GM19438 (cell line): ENCODE measurements around the gene PPP1R14C.
"Not testable (repeated sequence)": the region's sequence is repeated elsewhere in the genome, so short reads cannot be mapped to it uniquely, and the experiment has no call there.

Experiments used
- ATAC-seq: cut with Tn5 transposase; IDR thresholded peaks from one replicate; pipeline ENCODE4 v1.9.1; 2021; ENCODE audit warnings: low read depth; ENCODE audit not compliant: unreplicated experiment

The PPP1R14C gene

DNA sequence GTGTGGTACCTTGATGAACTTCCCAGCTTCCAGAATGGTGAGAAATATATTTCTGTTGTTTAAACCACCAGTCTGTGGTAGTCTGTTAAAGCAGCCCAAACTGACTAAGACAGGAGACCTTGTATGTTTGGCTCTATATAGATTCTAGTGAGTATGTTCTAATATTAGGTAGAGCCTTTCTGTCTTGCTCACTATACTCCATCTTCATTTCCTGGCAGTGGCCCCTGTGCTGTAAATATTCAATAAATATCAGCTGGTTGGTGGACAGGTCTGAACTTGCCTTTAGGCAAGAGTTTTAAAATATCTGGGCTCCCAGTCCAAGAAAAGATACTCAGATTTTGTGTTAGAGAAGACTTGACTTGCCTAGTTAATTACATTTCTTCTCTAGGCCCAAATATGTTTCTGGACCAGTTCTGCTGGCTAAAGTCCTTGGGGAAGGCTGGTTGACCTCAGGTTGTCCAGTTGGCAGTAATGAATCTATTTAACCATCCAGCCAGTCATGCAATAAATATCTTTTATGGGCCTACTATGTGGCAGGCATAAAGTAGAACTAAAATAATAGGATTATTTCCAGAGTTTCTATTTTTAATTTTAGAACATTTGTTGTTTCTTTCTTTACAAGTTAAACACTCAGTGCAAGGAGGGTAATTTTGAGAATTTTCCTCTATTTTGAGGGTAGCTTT lies 22.3 kb downstream of the PPP1R14C start:
- no peak for ATAC-seq

GRCh38 chr6:150167479-150167873 lies 24.6 kb downstream of the PPP1R14C start:
- no peak for ATAC-seq

- ATAC-seq = no peak
Measured at GRCh38 chr6:150169181-150169580, 26.3 kb downstream of the PPP1R14C start.

DNA sequence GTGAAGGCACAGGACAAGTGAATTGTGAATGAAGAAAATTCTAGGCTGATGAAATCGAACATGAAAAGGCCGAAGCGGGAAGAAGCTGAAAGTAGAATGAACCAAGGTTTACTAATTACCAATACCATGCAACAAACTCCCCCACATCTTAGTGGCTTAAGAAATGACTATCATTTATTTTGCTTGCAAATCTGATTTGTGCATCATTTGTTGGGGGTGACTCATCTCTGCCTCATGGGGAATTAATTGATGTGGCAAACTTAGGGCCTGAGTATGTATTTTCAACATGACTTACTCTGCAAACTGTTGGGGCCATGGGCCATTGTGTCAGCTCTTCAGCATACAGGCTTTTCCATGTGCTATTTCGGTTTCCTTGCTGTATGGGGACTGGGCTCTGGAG lies 26.8 kb downstream of the PPP1R14C start:
- ATAC-seq = no peak

DNA sequence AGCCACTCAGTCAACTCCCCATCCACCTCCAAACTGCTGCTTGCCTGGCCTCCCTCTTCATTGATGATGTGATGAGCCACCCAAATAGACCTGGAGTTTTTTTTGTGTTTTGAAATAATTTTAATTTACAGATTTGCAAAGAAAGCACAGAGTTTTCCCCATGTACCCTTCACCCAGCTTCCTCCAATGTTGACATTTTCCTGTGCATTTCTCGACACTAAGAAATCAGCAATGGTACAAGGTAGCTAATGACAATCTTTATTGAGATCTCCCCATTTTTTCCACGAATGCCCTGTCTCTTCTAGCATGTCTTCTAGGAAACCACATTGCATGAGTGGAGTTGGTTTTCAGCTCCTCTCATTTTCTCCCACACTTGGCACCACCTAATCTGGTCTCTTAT lies 30.1 kb downstream of the PPP1R14C start:
- ATAC-seq = no peak

GRCh38 chr6:150175586-150176151 lies 32.8 kb downstream of the PPP1R14C start:
- no peak for ATAC-seq

DNA sequence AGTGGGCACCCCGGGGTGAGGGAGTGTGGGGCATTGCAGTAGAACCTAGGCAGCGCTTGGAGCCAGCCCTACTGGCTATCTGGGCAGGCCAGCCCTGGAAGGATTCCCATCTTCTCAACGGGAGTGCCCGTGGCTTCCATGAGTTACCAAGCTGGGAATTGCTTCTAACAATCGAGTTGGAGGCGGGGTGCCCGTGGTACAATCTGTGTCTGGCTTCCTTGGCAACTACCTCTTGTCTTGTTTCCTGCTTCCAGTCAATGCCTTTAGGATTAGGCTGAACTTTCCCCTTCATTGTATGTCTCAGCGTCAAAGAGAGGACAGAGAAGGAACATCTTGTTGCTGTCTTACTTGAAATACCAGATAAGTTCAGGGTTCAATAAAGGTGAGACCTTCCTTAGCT lies 33.3 kb downstream of the PPP1R14C start:
- ATAC-seq = no peak

GRCh38 chr6:150176659-150177058 lies 33.8 kb downstream of the PPP1R14C start:
- no peak for ATAC-seq

GRCh38 chr6:150177259-150177951 lies 34.6 kb downstream of the PPP1R14C start:
- ATAC-seq = no peak

DNA sequence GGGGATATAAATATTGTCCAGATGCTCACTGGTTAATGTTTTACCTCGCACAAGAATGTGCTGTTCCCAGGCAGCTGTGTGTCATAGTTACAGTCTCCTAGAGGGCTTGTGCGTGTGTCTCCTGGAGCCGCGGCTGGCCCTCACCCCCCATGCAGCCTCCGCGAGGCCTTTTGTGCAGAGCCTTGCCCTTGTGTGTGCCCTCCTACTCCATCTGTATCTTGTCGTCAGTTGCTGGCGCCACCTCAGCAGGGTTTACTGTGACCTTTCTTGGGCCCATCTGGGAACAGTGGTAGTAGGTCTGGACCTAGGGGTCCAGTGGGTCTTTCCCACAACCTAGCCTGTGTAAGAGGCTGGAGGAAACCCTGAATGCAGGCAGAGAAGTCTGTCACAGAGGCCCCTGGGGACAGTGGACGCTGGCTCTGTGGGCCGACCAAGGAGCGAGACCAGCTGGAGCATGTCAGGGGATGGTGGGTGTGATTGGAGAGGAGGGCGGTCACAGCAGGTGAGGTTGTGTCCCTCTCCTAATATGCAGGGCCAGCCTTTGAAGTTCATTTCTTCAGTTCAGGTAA lies 35.2 kb downstream of the PPP1R14C start:
- ATAC-seq = no peak

DNA sequence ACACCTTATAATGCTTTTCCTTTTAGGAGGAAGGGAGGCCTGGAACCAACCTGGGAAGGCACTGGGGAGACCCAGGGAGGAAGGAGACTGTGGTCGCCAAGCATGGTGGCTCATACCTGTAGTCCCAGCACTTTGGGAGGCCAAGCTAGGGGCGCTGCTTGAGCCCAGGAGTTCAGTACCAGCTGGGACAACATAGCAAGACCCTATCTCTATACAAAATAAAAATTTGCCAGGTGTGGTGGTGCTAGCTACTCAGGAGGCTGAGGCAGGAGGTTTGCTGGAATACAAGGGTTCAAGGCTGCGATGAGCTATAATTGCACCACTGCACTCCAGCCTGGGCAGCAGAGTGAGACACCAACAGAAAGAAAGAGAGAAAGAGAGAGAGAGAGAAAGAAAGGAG lies 36.2 kb downstream of the PPP1R14C start:
- no peak for ATAC-seq

DNA sequence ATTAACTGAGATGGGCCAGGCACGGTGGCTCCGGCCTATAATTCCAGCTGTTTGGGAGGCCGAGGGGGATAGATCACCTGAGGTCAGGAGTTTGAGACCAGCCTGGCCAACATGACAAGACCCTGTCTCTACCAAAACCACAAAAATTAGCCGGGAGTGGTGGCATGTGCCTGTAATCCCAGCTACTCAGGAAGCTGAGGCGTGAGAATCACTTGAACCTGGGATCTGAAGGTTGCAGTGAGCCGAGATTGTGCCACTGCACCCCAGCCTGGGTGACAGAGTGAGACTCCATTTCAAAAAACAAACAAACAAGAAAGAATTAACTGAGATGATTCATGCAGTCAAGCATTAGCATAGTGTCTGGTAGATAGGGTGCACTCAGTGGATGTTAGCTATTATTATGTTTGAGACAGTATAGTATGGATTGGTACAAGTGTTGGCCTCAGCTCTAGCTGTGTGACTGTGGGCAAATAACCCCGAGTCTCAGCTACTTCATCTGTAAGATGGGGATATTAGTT lies 37.1 kb downstream of the PPP1R14C start:
- not testable (repeated sequence) for ATAC-seq

- no peak for ATAC-seq
Measured at GRCh38 chr6:150180517-150180916, 37.7 kb downstream of the PPP1R14C start.

- ATAC-seq = no peak
Measured at GRCh38 chr6:150182460-150183078, 39.7 kb downstream of the PPP1R14C start.

GRCh38 chr6:150183105-150183504 lies 40.3 kb downstream of the PPP1R14C start:
- ATAC-seq = no peak

GRCh38 chr6:150183966-150184365 lies 41.1 kb downstream of the PPP1R14C start:
- ATAC-seq = no peak

GRCh38 chr6:150184850-150185731 lies 42.2 kb downstream of the PPP1R14C start:
- ATAC-seq = no peak

DNA sequence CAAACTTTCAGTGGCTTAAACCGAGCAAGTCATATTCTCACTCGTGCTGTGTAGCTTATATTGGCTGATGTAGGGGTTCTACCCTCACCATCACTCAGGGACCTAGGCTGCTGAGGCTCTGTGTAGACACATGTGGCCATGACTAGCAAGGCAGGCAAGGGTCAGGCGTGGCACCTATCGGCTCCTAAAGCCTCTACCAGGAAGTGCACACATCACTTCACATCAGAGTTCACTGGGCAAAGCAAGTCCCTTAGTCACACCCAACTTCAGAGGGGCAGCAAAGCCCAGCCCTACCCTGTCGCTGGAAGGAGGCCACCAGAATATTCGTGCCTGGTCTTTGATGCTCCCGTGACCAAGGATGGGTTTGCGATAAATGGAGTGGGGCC lies 42.9 kb downstream of the PPP1R14C start:
- ATAC-seq = no peak

GRCh38 chr6:150186129-150186898 lies 43.5 kb downstream of the PPP1R14C start:
- no peak for ATAC-seq
